ACC112 (cell line): ENCODE data around the gene RASA3.

Experiments used
- H2AFZ ChIP-seq: fragments of 200-600 bp; sonication (generic); one replicate; pipeline ENCODE4 v1.6.0; 2017; ENCODE audit warnings: antibody characterized with exemption, low read length; ENCODE audit not compliant: unreplicated experiment
- H3K27ac ChIP-seq: fragments of 200-600 bp; sonication (generic); 2 replicates; pipeline ENCODE4 v1.5.1; 2014; ENCODE audit warnings: low read depth, mild to moderate bottlenecking, antibody characterized with exemption, low read length, moderate library complexity
- H3K27me3 ChIP-seq: fragments of 200-600 bp; sonication (generic); 2 replicates; pipeline ENCODE4 v1.6.1; 2014; ENCODE audit warnings: mild to moderate bottlenecking, antibody characterized with exemption, low read length, moderate library complexity, mixed read lengths; ENCODE audit not compliant: insufficient read depth
- H3K36me3 ChIP-seq: fragments of 200-600 bp; sonication (generic); 2 replicates; pipeline ENCODE4 v1.6.1; 2016; ENCODE audit warnings: mild to moderate bottlenecking, antibody characterized with exemption, low read length, moderate library complexity, mixed read lengths; ENCODE audit not compliant: insufficient read depth
- H3K4me1 ChIP-seq: fragments of 200-600 bp; sonication (generic); one replicate; pipeline ENCODE4 v1.6.1; 2016; ENCODE audit warnings: low read length, mixed read lengths; ENCODE audit not compliant: insufficient read depth, unreplicated experiment, control insufficient read depth
- H3K4me3 ChIP-seq: fragments of 200-600 bp; sonication (generic); 2 replicates; pipeline ENCODE4 v1.5.1; 2014; ENCODE audit warnings: mild to moderate bottlenecking, low read depth, low read length
- H3K79me2 ChIP-seq: fragments of 200-600 bp; sonication (generic); one replicate; pipeline ENCODE4 v1.6.0; 2016; ENCODE audit warnings: low read length; ENCODE audit not compliant: control insufficient read depth, unreplicated experiment, insufficient read depth

Gene RASA3

DNA sequence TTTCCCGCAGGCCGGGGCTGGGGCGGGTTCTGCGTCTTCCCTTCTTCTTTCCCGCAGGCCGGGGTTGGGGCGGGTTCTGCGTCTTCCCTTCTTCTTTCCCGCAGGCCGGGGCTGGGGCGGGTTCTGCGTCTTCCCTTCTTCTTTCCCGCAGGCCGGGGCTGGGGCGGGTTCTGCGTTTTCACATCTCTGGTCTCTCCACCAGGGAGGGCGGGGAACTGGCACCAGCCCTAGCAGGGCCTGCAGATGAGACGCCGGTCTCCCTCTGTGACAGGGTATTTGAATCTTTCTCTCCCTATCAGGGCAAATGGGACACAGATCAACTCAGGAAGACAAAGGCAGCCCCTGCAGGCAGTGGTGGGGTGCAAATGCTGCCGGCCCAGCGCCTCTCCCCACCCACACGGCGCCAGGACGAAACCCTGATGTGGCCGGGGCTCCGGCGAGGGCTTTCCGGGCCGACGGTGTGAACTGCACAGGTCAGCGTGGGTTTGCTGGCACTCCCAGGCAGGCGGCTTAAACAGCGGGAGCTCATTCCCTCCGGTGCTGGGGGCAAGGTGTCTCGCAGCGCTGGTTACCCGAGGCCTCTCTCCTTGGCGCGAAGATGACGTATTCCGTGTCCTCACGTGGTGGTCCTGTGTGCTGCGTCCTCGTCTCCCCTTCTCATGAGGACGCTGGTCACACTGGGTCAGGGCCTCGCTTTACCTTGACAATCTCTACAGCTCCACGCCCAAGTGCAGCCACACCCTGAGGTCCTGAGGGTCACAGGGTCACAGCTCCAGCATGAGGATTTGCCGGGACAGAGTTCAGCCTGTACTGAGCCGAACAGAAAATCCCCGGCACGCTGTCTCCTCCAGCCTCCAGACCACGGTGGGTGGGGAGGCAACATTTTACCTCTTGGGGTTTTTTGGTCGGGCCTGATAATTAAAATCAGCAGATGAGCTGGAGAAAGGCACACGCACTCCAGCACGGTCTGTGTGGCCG, 157.8 kb downstream of the RASA3 start:
- H2AFZ ChIP-seq = no peak overlapping the region

DNA sequence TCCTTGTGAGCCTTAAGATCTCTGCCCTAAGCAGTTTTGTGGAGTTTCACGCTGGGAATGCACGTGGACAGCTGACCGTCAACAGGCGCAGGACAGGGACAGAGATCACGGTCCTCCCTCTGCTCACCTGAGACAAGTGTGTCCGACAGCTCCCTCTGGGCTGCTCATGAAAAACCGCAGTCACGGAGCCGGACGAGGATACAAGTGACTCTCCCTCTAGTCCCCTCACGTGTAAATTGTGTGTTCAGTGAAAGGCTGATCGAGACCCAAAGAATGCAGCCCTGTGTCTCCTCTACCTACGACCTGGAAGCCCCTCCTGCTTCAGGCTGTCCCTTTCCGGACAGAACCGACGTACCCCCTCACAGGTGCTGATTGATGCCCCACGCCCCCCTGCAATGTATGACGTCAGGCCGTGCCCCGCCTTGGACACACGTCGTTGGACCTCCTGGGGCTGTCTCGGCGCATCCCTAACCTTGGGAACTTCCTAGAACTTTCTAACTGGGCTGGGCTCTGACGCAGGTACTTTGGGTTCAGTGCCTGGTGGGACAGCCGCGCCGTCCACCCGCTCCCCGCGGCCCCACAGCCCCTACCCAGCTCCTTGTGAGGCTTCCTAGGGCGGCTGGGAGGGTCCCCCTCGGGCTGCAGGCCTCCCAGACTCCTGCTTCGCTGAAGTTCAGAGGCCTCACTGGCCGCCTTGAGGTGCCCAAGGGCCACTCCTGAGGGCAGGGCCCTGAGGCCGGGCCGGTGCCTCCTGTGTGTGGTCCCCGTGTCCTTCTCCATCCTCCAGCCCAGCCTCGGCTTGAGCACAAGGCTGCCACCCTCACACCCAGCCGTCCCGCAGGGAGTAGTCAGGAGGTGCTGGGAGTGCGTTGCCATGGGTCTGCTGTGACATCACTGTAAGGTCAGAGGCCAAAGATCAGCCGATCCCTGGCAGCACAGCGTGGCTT, 158.9 kb downstream of the RASA3 start, which contains the start of gene C13orf46:
Gene C13orf46 (minus strand): TSS at position 859 of the 947 bp plus-strand sequence. CDS start 79 bp downstream, at position 780.
- no peak within 1 kb of the TSS for H3K4me3 ChIP-seq

More for the DNA sequence above, 157.8 kb downstream of the RASA3 start:
- Histone ChIP-seq H3K4me1 (peaks cover 12% of the 10 kb centered on the region), H3K27ac (no peak overlapping the region), H3K36me3 (peaks cover 11% of the 10 kb centered on the region; the same call in 1 of the 2 replicates), H3K27me3 (no peaks in the 10 kb centered on the region), H3K4me3 (no peak overlapping the region), H3K79me2 (no peaks in the 10 kb centered on the region)

DNA sequence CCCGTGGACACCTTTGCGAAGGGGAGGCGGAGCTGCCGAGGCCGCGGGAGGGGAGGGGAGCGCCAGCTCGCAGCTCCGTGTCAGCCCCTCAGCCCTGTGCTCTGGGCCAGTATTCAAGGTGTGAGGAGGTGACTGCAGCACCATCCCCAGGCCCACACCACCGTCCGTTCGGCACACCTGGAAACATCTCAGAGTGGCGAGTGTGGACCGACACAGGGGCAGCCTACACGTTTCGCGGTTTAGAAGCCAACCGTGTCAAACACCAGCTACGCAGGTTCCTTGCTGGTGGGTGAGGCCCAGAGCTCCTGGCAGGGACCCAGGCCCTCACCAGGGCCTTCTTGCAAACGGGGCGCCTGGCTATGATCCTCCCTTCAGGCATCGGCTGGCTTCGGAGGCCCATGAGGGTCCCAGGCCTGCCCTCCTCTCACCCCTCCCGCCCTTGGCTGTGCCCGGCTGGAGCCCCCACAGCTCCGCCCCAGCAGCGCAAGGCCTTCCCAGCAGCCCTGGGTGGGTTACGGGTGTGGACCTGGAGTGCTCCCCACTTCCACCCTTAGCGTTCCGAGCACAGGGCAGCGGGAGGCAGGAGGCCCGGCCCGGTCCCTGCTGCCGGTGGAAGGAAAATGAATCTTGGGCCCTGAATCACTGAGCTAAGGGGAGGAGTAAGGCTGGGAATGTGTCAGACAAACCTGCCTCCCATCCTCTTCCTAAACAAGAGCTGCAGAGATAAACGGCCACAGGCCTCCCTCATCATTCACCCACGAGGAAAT, 159.8 kb downstream of the RASA3 start:
- no peaks in the 10 kb centered on the region for H3K79me2 ChIP-seq
- no peak overlapping the region for H3K4me3 ChIP-seq
- no peak overlapping the region for H2AFZ ChIP-seq
- H3K27me3 ChIP-seq = no peaks in the 10 kb centered on the region
- peaks cover 12% of the 10 kb centered on the region; the same call in 1 of the 2 replicates for H3K36me3 ChIP-seq
- no peak overlapping the region for H3K27ac ChIP-seq
- H3K4me1 ChIP-seq = peaks cover 12% of the 10 kb centered on the region

More for the DNA sequence above, 158.9 kb downstream of the RASA3 start, which contains the start of gene C13orf46:
- no peak within 1 kb of the TSS for H3K27ac ChIP-seq
- H3K36me3 ChIP-seq = peaks cover 11% of the 10 kb centered on the region; the same call in 1 of the 2 replicates
- H2AFZ ChIP-seq = no peak within 1 kb of the TSS
- no peaks in the 10 kb centered on the region for H3K27me3 ChIP-seq
- peaks cover 12% of the 10 kb centered on the region for H3K4me1 ChIP-seq
- no peaks in the 10 kb centered on the region for H3K79me2 ChIP-seq

DNA sequence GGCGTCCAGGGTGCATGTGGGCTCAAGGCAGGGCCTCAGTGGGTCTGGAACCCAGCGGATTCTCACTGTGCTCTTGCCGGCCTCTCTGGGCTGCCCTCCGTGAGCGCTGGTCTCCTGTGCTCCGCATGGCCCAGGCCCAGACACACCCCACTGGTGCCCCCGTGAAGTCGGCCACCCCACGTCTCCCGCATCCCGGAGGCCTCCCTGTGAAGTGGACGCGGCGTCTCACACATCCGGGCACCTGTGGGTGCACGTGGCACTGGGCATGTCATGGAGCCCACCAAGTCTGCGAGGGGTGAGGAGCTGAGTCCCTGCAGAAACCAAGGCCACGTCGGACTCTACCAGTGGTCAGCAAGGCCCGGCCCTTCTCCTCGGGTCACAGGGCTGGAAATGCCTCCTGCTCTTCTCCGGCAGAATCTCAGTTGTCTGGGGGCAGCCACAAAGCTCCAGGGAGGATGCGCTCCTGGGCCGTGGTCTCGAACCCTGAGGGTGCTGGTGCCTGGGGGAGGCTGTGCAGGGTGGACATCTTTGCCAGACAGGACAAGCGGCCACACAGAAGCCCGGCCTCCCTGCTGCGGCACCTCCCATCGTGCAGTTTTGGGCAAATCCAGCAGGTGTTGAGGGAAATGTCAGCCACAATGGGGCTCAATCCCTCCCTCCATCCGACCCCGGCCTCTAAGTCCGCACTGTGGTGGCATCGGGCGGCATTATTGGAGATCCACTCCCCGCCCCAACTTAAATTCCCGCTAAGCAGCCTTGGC, 160.8 kb downstream of the RASA3 start:
- Histone ChIP-seq H3K79me2 (no peaks in the 10 kb centered on the region), H3K4me3 (no peak overlapping the region), H2AFZ (no peak overlapping the region), H3K27me3 (no peaks in the 10 kb centered on the region), H3K36me3 (peaks cover 14% of the 10 kb centered on the region; the same call in 1 of the 2 replicates), H3K4me1 (peaks cover 4% of the 10 kb centered on the region), H3K27ac (no peak overlapping the region)

DNA sequence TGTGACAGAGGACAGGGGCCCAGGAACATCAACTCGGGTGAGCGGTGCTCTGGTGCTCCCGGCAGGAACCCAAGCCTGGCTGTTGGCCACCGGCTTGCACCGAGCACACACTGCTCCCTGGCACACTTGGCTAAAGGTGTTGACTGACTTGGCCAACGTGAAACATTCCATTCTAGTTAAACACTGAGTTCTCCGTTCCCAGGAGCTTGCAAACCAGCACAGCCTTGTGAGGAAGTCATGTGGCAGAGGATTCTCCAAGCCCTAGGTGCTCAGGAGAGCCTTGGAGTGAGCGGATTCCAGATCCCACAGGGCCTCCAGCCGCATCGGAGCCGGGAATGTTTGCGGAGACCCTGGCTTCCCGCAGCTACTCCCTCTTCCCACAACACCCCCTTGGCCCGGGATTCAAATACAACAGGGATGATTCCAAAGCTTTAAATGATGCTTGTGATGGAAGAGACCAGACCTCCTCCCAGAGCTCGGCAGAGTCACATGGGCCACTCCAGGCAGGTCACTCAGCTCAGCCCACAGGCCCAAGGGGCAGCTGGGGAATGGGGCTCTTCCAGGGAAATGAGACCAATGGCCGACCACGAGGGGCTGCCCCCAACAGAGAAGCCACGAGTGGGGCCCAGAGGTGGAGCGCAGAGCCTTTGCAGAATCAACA, 161.5 kb downstream of the RASA3 start:
- Histone ChIP-seq H3K4me3 (no peak overlapping the region), H3K27ac (no peak overlapping the region), H3K27me3 (no peaks in the 10 kb centered on the region), H2AFZ (no peak overlapping the region), H3K79me2 (no peaks in the 10 kb centered on the region), H3K36me3 (peaks cover 21% of the 10 kb centered on the region; the same call in 1 of the 2 replicates), H3K4me1 (no peaks in the 10 kb centered on the region)

DNA sequence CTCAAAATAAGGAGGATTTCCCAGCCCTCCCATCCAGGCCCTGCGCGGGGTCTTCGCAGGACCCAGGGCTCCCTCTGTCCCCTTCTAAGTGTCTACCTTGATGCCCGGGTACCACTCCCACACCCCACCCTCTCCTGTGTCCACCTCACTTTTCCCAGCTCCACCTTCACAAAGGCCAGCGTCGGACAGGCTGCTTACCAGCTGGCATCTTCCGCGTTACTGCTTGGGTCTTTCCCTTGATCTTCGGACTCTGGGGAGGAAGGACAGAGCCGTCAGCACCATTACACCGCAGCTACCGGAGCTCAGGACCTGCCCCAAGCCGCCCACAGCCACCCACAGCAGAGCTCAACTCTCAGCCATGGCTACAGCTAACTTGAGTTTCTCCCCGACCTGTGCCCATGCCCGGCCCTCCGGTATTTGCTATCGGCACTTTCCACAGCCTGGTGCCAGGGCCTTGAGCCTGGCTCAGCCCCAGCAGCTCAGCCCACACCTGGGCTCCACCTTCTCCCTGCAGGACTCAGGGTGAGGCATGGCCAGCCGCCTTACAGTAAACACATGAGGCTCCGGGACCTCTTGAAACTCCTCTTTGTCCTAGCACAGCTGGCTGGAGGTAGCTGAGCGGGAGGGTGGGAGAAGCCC, 162.3 kb downstream of the RASA3 start:
- Histone ChIP-seq H3K4me3 (no peak overlapping the region), H3K79me2 (no peaks in the 10 kb centered on the region), H2AFZ (no peak overlapping the region), H3K27me3 (no peaks in the 10 kb centered on the region), H3K27ac (no peak overlapping the region), H3K36me3 (peaks cover 18% of the 10 kb centered on the region; the same call in 1 of the 2 replicates), H3K4me1 (no peaks in the 10 kb centered on the region)

DNA sequence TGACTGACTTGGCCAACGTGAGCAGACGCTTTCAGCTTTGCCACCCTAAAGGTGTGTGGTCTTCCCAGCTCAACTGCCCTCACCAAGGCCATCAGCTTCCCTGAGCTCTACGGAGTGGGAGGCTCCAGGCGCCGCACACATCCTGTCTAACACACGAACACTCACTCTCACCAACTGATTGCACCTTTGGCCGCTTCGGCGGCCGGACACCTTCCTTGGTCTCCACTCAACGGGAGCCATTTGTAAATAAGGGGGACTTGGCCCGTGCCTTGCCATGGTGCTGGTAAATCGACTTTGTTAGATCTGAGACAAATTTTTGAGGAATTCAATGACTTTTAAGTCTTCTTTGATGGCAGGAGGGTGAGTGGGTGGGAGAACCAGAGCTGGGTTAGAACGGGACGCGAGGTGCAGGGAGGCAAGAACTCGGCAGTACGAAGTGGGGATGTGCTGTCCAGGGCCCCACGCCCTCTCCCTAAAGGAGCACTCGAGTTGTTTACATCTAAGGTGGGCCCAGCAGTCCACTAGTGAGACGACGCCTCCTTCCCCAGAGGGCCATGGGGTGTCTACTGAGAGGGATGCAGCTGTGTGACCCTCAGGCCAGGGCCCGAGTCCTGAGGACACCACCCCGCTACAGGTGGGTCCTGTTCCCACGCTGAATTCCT, 163.0 kb downstream of the RASA3 start:
- H3K36me3 ChIP-seq = peaks cover 14% of the 10 kb centered on the region; the same call in 1 of the 2 replicates
- no peak overlapping the region for H3K27ac ChIP-seq
- no peaks in the 10 kb centered on the region for H3K79me2 ChIP-seq
- no peaks in the 10 kb centered on the region for H3K4me1 ChIP-seq
- H2AFZ ChIP-seq = no peak overlapping the region
- H3K27me3 ChIP-seq = no peaks in the 10 kb centered on the region
- no peak overlapping the region for H3K4me3 ChIP-seq

DNA sequence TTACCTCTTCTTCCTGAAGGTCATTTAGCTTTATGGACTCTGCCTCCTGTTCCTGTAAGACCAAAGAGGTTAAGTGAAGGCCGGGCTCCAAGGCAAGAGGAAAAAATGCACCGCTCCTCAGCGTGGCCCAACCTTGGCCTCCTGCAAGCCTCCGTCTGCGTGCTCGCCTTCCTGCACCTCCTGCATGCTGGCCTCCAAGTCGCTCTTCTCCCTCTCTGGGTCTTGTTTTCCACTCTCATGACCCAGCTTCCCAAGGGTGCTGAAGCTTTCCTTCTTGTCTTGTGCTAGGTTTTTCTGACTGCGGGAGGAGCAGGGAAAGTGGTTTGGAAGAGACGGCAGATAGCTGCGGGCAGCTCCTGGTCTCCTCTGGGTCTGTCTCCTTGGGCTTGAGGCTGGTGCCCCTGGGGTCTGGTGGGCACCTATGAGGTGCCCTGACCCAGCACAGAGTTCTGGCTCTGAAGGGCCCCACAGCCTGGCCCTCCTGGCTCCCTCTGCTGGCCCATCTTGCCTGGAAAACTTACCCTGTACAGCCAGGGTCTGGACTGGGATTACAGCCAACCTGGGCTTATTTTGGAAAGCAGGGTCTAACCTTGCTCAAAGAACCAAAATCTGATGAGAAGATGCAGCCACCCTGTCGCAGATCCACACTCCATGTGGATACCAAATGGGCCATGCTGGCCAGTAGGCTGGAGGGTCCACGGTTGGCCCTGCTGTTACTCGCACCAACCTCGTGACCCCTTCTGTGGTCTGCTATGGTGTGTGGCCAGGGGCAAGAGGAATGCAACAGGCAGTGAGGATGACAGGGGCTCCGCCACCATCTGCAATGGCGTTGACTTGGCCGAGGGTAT, 163.7 kb downstream of the RASA3 start:
- Histone ChIP-seq H3K36me3 (peaks cover 14% of the 10 kb centered on the region; the same call in 1 of the 2 replicates), H3K4me3 (no peak overlapping the region)

More for the DNA sequence above, 163.7 kb downstream of the RASA3 start:
- H3K4me1 ChIP-seq = no peaks in the 10 kb centered on the region
- no peaks in the 10 kb centered on the region for H3K27me3 ChIP-seq
- H3K79me2 ChIP-seq = no peaks in the 10 kb centered on the region
- no peak overlapping the region for H3K27ac ChIP-seq
- H2AFZ ChIP-seq = no peak overlapping the region
